GM10266 (cell line): Measurements from ENCODE around the gene KTN1.

Source experiments
- DNase-seq: peaks from one replicate; pipeline ENCODE4 v3.0.0; 2012; ENCODE audit errors: extremely low spot score
- TF ChIP-seq, protein P1 (sequence below): IDR thresholded peaks from 2 replicates; pipeline ENCODE4 v1.5.1; 2012; ENCODE audit warnings: mild to moderate bottlenecking, low read depth; ENCODE audit not compliant: control insufficient read depth, insufficient read depth; ENCODE audit errors: missing control alignments

Gene KTN1

GRCh38 chr14:55645845-55646832, 66.1 kb downstream of the KTN1 start:
- TF ChIP-seq, protein P1, sequence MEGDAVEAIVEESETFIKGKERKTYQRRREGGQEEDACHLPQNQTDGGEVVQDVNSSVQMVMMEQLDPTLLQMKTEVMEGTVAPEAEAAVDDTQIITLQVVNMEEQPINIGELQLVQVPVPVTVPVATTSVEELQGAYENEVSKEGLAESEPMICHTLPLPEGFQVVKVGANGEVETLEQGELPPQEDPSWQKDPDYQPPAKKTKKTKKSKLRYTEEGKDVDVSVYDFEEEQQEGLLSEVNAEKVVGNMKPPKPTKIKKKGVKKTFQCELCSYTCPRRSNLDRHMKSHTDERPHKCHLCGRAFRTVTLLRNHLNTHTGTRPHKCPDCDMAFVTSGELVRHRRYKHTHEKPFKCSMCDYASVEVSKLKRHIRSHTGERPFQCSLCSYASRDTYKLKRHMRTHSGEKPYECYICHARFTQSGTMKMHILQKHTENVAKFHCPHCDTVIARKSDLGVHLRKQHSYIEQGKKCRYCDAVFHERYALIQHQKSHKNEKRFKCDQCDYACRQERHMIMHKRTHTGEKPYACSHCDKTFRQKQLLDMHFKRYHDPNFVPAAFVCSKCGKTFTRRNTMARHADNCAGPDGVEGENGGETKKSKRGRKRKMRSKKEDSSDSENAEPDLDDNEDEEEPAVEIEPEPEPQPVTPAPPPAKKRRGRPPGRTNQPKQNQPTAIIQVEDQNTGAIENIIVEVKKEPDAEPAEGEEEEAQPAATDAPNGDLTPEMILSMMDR = no peak
- DNase-seq = no peak

GRCh38 chr14:55650992-55651391, 71.0 kb downstream of the KTN1 start:
- DNase-seq = no peak
- TF ChIP-seq, protein P1 = no peak

DNA sequence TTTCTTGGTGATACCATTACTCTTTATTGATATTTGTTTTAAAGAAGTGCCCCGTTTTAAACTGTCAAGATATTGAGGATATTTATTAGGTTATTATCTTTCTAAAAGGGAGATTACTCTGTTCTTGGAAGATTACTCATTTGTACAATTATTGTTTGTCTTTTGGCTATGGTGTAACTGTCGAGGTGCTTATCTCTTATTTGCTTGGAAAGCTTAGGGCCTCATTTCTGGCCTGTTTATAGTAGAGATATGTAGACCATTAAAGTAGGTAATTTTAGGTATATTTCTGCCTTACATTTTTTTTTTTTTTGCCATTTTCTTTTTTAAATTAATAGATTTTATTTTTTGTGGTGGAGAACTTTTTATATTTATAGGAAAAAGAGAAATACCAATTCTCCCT, 74.2 kb downstream of the KTN1 start:
- TF ChIP-seq, protein P1 = no peak

GRCh38 chr14:55661029-55661428, 81.0 kb downstream of the KTN1 start:
- no peak for DNase-seq
- TF ChIP-seq, protein P1 = no peak

More for the DNA sequence above, 74.2 kb downstream of the KTN1 start:
- no peak for DNase-seq

GRCh38 chr14:55662752-55663151, 82.7 kb downstream of the KTN1 start:
- DNase-seq = no peak
- TF ChIP-seq, protein P1 = no peak

GRCh38 chr14:55665067-55665675, 85.2 kb downstream of the KTN1 start:
- no peak for DNase-seq
- TF ChIP-seq, protein P1 = no peak

GRCh38 chr14:55667801-55668200, 87.8 kb downstream of the KTN1 start:
- no peak for DNase-seq

More at GRCh38 chr14:55667801-55668200, 87.8 kb downstream of the KTN1 start:
- TF ChIP-seq, protein P1 = no peak
